Stimulated activated CD4-positive, alpha-beta T cell treated with anti-CD3 and anti-CD28 coated beads, TNF-alpha, amount 100 ng/mL, for 1 hour (primary cell): ENCODE measurements around the gene EPHA4.

Experiments
- DNase-seq, 3 donors: peaks; one replicate each; pipeline ENCODE4 v3.0.0-alpha.2; 2020; ENCODE audit warnings: low read depth in 3 of 3, low spot score in 1 of 3

The EPHA4 gene

DNA sequence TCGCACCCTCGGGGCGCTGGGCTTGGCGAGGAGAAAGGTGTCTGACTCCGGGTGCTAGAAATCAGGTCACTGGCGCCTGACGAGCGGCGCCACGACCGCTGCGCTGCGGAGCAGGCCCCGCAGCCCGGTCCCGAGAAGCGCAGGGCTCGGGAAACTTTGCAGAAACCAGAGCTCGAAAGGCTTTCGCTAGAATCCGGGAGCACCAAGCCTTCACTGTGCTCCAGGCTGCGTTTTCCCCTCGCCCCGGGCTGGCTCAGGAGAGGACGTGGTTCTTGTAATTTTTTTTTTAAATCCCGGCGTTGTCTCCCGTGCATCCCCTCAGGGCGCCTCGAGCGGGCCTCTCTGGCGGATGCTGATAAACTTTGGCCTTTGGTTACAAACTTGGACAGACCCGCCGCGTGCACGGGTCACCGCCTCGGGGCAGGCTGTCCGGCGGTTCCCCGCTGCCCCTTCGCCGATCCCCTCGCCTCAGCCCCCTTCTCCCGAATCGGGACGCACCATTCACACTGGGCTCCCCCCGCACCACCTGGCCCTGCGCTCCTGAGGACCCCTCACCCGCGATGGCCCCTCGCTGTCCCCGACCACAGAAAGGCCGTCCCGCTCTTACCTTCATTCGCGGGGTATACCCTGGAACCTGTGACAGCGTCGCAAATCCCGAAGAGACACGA, 419 bp downstream of the EPHA4 start:
- peak in 1 of 3 donors; percentile 9 for DNase-seq

DNA sequence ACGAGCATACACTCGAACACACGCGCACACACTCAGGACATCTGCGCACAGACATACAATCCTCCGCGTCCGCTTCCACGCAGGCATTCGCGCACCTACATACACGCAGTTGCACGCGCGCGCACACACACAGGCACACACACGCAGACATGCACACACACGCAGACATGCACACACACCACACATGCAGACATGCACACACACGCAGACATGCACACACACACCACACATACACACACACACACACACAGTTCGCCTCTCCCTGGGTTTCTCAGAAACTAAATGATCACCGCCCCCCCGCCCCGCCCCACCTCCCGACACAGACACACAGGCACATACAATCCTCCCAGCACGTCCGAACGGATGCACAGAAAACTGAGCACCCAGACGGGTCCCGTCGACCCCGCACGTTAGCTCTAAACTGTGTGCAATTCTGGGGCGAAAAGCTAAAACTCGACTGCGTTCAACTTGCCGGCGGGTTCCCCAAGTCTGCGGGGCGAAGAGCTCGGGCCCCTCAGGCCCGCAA, 1.0 kb downstream of the EPHA4 start:
- peak in 1 of 3 donors; percentile 9 for DNase-seq

DNA sequence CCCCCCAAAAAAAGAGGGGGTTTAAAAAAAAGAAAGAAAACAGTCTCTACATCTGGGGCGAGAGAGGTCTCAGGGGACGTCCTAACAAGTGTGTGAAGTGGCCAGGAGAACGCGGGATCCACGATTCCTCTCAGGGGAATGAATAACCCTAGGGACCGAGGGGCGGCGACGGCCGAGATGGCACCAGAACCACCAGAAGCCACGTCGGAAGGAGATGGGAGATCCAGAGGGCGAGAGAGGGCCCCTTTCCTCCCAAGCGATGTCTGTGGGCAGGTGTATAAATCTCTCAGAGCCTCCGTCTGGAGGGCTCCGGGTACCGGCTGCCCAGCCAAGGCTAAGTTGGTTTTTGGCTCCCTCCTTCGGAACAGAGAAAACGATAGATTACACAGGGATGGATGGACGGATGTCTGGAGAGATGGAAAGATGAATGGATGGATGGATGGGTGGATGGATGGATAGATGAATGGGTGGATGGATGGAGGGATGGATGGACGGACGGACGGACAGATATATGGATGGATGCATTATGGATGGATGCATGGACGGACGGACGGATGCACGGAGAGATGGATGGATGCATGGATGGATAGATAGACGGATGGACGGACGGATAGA, 1.7 kb downstream of the EPHA4 start:
- peak in 1 of 3 donors; percentile 5 for DNase-seq

DNA sequence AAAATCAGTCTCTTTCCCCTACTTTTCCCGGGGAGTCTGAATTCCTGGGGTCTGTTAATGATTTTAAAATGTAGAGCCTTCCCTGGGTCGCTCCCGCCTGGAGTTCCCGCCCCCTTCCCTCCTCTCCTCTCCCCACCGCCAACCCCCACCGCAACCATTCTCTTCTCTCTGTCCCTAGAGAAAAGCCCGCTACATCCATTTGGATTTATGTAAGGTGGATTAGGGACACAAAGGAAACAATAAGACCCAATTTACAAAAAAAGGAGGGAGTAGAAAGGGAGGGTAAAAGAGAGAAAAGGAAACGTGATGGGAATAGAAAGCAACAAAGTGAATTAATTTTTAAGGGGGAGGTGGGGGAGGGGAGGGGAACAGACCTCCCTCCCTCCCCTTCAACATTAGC, 2.2 kb downstream of the EPHA4 start:
- no peak for DNase-seq

DNA sequence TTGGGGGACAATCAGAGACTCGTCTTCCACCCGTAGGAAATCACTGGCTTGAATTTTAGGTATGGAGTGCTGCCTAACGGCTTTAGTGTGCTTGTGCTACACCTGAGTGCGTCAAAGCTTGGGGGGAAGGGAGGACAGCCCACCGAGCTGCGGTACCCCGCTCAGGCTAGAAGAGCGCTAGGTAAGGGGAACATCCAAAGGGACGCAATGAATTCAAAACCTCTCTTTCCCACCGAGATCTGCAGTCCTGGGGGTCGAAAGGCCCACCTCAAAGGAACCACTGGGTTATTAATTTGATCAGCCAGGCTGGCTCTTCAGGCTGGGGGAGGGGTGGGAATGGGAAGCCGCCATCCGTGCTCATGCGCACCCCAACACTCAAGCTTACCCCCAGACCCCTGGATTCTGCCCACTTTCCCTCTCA, 2.7 kb downstream of the EPHA4 start:
- DNase-seq = no peak

DNA sequence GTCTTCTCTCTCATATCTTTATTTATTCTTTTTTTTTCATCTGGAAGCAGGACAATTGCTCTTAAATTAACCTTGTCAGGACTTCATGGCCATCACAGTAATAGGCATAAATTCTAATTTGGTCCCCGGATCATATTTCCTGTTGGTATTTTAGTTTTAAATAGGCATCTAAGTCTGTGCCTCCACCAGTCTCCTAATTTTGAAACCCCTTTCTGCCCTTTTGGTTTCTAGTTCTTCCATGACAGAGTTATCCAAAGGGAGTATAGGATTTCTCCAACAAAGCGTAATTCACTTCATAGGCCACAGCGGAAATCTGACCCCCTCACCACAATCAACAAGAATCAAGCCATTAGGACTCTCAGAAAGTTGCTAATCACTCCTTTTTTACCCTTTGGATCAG, 3.8 kb downstream of the EPHA4 start:
- DNase-seq = no peak

DNA sequence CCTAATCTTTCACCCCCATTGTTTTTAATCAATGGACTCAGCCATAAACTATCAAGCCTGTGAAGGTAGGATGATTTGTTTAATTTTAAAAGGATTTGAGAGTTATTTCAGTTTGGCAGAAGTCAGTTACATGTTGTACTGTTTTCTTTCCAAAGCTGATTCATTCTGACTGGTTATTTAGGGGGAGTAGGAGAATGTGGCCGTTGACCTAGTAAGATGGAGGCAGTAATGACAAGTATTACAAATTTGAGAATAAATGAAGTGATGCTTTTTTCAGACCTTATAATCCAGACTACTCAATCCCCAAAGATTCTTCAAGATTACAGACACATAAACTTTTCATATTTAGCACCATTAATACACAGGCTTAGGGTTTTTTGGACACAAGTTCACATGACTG, 4.3 kb downstream of the EPHA4 start:
- DNase-seq = no peak

DNA sequence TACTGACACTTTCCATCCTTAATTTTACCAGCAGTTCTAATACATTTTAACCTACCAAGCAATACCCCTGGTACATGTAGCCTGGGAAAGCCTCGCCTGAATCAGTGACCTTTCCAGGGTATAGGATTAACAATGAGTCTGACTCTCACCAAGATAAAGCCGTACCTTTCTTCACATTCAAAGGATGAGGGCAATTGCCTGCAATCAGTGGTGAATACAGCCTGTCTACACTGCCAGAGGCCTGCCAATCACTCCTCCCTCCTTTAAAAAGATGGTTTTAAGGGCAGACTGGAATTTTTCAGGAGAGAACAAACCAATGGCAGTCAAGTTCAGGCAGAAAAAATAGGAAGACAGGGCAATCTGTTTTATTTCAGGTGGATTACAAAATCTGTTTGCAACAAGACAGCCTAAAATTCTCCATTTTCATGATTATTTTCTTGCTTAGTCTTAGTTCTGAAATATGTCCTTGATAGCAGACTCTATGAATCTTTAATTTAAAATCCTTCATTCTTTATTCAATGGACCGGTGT, 4.8 kb downstream of the EPHA4 start:
- DNase-seq = no peak

DNA sequence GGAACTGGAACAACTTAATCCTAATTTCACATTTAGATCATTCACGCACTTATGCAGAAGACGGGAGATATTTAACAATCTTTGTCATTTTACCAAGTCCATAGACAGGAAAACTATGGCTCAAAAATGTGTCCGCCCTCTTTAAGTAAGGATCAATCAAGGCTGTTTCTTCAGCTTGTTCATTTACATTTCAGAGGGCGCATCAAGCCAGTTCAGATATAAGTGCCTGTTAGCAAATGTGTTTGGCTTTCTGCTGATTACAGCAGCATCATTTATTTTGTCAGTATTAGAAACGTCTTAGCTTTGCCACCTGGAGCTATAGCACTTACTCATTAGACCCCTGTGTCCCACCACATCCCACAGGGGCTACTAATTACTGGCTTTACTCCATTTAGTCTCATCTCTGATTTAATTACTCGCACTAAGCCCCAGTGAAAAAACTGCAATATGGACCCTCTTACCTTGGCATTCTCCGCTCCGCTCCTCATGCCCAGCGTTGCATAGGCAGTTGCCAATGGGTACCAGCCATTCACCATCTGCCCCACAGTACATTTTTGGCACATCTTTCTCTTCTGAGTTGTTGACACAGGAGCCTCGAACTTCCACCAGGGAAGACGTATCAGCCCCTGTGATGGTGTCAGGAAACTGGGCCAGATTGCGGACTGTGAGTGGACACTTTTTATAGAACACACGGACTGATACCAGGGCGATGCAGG, 8.7 kb downstream of the EPHA4 start:
- no peak for DNase-seq

DNA sequence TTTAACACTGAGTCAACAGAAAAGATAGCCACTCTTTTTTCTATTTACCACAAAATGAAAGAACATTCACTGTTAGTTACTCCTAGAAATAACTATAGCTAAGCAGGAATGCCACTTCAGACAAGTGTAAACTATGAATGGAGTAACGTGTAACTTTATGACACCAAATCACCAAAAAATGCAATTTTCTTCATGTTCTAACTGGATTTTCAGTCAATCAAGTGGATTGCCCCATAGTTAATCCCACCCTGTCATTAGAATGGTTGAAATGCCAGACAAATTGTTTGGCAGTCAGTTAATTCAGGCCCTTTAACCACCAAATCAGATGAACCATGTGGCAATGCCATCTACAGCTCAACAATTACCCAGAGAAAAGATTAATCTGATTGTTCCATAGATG, 9.9 kb downstream of the EPHA4 start:
- no peak for DNase-seq

DNA sequence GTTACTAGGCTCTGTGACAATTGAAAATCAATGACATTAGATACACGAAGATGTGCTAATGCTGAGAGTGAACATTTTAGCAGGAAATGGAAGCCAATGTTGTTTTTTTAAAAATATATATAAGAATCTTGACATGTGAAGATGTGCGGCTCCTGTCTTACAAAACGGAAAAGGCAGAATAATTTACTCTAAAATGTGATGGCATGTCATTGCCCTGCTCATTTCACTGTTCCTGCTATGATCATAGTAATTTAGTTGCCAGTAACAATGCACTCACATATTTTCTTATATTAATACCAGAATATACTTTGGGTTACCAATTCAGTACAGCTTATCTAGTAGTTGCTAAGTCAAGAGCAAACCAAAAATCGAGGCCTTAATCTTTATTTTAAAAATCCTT, 10.3 kb downstream of the EPHA4 start:
- no peak for DNase-seq

DNA sequence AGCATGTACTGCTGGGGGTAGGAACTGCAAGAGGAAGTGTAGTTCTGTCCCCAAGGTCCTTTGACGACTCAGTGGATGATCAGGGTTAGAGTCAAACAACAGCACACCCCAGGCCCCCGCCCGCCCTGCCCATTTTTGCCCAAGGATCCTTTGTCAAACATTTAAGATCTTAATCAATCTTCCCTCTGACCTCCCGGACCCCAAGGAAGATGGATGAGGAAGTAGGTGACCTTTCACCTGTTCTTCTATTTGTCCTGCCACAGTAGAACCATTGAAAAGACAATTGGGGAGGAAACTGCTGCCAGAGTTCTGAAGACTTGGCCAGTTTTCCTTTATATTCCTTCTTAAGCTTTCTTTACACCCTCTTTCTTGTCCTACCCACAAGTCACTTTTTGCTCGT, 12.1 kb downstream of the EPHA4 start:
- no peak for DNase-seq

DNA sequence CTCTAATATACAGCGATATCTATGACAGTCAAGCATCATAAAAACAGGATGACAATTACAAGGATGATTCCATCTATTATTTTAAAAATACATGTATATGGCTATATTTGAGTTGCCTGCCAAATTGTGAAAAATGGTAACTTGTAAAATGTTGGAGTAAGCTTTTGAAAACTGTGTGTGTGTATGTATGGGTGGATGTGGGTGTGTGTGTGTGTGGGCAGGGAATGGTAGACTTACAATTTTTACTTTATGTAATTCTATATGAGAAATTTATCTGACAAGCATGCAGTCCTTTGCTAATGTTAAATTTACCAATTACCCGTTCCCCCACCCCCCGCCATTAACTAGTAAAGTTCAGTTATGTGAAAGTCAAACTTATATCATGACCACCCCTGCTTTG, 14.0 kb downstream of the EPHA4 start:
- no peak for DNase-seq

DNA sequence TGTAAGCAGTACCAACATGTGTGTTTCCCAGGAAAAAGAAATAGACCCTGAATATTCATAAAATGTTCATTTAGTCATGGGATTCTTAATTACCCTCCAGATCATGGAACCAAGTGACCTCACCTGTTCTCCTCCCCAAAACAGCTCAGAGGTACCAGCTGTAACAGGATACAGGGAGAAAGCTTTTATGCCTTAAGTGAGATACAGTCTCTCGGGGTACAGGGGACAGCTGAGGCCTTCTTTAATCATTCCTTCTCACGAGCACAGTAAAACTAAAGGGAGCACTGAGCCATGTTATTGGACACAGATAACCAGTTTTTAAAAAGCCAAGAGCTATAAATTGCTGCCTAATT, 16.6 kb downstream of the EPHA4 start:
- no peak for DNase-seq

DNA sequence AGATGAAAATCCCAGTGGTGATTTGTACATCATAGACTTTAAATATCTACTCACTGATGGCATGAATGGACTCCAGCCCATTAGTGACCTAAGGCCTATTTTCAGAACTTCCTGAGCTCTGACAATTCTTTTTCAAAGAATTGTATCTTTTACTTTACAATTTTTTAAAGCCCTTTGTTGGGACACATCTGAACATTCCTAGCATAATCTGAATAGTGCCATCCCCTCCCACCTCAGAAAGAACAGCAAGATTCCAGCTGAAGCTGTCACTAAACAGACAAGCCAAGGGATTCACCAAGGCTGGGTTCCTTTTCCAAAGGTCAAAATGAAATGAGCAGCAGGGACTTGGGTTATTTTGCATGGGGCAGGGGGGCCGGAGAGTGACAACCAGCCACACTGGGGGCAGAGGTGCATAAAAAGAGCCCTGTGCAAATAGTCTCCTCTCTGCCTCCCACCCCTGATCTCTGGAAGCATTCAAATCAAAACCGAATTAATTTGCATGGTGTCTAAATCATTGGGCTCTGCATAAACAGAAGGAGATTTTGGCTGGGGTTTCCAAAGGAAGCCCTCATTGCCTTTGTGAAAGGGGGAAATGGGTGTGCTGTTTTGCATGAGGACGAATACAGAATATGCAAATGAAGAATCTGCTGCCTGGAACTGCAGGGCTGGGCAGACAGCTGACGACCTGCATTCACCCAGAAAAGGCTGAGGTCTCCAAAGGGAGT, 17.2 kb downstream of the EPHA4 start:
- DNase-seq = no peak

DNA sequence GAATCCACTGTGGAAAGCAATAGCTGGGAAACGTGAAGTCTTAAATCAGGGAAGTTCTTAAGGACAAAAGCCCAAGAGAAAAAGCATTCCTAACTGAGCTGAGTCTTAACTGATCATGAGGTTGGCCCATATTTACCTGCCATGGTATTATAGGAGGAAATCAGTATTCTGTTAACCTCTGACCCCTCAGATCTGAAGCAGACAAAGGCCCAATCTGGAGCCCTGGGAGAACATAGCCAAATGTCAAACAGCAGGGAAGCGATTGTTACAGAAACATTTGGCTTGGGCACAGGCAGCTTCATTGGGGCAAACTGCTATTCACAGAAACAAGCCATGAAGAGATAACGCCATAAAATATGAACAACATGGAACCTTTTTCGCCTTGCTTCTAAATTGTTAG, 18.8 kb downstream of the EPHA4 start:
- no peak for DNase-seq

DNA sequence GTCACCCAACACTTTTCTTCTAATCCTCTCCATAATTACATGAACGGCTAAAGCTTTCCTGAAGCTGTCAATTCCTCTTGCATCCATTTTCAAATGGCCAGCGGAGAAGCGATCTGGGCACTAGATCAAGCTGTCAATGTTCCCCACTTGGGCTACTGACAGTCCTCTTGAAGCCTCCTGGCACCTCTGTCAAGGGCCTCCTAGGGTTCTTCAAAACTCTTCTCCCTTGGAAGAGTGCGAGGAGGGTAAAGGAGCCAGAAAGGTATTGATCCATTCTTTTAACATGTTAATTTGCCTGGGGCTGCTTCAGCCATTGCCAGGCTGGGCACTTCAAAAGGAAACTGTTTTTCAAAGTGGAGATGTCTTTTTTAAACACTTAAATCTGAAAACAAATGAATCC, 19.8 kb downstream of the EPHA4 start:
- no peak for DNase-seq

DNA sequence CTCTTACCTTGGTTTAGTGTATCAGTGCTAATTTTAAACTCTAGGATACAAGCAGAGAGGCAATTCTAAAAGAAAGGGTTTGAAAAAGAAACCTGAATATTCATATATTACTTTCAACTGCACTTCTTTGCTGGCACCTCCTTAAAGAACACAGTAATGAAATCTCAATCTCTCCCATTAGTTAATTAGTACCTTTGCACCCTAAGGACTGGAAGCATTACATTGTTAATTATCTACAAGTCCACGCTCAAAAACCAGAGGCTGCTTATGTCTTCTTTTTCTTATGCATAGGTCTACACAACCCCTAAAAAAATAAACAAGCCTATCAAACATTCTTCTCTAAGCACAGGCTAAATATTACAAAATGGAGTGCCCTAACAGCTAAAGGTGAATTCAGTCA, 20.2 kb downstream of the EPHA4 start:
- no peak for DNase-seq

DNA sequence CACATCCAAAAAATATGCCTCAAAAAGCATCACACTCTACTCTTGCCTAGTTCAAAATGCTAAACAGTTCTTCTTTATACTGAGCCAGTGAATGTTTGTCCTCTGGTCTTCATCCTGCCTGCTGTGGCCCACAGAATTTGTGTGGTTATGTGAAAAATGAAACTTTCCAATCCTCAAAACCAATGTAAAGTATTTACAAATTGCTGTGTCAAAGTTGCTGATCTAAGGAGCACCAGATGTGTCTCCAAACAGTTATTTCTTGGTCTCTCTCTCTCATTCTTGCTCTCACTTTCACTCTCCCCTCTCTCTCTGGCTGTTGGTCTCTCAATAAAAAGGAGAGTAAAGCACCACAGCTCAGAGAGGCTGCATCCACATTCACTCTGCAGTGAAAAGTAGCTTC, 23.0 kb downstream of the EPHA4 start:
- no peak for DNase-seq

DNA sequence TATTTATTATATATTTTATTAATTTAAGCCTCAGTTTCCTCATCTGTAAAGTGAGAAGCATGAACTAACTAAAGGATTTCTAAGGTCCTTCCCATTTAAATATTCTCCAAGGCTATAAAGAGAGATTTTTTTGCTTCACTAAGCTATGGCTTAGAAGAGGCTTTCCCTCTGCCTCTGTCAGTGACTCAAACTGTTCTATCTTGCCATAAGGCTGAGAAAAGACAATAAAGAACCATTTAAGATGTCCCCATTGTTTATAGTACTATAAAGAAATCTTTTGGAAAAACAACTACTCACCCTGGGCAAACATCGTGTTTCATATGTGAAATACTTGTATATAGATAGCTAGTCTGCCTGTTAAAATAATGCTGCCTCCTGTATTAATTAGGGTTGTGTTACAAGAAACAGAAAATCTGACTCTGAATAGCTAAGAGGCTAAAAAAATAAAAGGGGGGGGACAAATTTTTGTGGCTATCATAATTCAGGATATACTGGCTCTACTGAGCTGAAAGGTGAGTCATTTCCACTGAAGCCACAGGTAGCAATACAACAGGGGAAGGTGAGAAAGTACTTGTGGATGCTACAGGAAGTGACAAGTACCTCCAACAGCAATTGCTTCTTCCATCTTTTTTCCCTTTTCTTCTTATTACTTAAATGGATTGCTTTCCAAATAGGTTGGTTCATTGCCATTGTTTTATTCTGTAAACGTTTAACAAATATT, 25.4 kb downstream of the EPHA4 start:
- DNase-seq = no peak
